ENCODE data around the gene SPTB.

The SPTB gene

DNA sequence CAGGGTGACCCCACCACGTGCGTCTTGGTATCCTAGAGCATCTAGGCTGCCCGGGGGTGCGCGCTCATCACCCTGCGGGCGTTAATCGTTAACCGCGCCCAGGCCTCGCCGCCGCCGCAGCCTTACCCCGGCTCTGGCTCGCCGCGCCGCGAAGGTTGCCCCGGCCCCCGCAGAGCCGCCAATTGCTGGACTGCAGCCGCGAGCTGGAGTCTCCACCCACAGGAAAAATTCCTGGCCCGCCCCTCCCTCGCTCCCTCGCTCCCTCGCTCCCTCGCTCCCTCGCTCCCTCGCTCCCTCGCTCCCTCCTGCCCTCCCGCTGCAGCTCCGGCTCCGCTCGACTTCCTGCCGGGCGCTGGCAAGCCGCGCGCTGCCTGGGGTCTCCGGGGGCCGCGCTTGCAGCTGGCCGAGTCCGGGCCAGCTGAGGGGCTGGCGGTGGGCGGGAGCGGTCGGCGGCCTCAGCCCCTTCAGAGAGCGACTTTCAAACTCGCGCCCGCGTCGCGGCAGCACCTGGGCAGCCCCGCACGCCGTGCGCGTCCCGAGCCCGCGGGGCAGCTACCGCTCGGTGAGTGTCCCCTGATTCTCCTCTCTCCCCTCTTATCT, 175.5 kb downstream of the SPTB start, which contains the start of gene PLEKHG3:
Gene PLEKHG3 (plus strand): TSS at position 282 of the 600 bp plus-strand sequence. CDS start 23,208 bp downstream, outside the sequence.
- Histone ChIP-seq H3K36me3 (ENCODE audit: control insufficient read depth, insufficient read depth, low read length, severe bottlenecking) (no peaks in the 10 kb centered on the region), H3K27me3 (replicated peaks; ENCODE audit: control insufficient read depth, insufficient read depth, low read length) (peaks cover 36% of the 10 kb centered on the region), H3K9me3 (ENCODE audit: control insufficient read depth, low read length) (no peaks in the 10 kb centered on the region), H3K9ac (ENCODE audit: low read length) (peak within 1 kb of the TSS; percentile 86), H3K4me1 (ENCODE audit: control insufficient read depth, insufficient read depth, low read length) (peaks cover 21% of the 10 kb centered on the region), H3K4me3 (ENCODE audit: low read length) (peak within 1 kb of the TSS; percentile 88)
- DNase-seq (ENCODE audit: low read depth) = peak; percentile 89

DNA sequence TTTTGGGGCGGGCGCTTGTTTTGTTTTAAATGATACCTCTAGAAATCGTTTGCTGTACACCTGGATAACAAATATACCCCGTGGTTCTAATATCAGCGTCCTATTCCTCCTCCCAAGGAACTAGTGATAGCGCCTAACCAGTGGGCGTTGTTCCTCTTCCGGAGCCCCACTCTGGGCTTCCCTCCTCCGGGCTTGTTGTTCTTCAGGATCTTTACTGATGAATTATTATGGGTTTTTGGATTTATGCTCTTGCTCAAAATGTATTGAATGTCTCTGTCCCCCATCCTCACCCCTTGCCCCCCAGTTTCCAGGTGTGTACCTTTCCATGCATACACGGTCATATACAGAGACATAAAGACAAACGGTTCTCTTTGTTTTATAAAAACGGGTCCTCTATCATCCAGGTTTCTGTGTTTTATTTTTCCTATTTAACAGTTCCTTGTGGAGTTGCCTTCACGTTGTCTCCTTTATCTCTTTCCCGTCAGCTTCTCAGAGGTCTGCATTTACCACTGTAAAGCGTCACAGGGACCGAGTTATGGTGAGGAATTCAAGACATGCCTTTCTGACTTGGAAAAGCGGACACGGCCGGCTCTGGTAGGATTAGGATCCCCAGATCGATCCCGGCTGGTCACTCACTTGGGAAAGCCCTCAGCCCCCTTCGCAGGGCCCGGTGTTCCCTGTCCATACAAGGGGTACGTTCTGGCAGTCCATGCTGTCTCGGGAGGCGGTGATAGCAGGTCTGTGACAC, 176.1 kb downstream of the SPTB start:
- no peak for DNase-seq (ENCODE audit: low read depth)
- H3K36me3 ChIP-seq (ENCODE audit: control insufficient read depth, insufficient read depth, low read length, severe bottlenecking) = no peaks in the 10 kb centered on the region
- H3K9ac ChIP-seq (ENCODE audit: low read length) = peak overlapping the region; percentile 86
- peaks cover 21% of the 10 kb centered on the region for H3K4me1 ChIP-seq (ENCODE audit: control insufficient read depth, insufficient read depth, low read length)
- peak overlapping the region; percentile 88 for H3K4me3 ChIP-seq (ENCODE audit: low read length)
- H3K27me3 ChIP-seq (replicated peaks; ENCODE audit: control insufficient read depth, insufficient read depth, low read length) = peaks cover 40% of the 10 kb centered on the region
- H3K9me3 ChIP-seq (ENCODE audit: control insufficient read depth, low read length) = no peaks in the 10 kb centered on the region

DNA sequence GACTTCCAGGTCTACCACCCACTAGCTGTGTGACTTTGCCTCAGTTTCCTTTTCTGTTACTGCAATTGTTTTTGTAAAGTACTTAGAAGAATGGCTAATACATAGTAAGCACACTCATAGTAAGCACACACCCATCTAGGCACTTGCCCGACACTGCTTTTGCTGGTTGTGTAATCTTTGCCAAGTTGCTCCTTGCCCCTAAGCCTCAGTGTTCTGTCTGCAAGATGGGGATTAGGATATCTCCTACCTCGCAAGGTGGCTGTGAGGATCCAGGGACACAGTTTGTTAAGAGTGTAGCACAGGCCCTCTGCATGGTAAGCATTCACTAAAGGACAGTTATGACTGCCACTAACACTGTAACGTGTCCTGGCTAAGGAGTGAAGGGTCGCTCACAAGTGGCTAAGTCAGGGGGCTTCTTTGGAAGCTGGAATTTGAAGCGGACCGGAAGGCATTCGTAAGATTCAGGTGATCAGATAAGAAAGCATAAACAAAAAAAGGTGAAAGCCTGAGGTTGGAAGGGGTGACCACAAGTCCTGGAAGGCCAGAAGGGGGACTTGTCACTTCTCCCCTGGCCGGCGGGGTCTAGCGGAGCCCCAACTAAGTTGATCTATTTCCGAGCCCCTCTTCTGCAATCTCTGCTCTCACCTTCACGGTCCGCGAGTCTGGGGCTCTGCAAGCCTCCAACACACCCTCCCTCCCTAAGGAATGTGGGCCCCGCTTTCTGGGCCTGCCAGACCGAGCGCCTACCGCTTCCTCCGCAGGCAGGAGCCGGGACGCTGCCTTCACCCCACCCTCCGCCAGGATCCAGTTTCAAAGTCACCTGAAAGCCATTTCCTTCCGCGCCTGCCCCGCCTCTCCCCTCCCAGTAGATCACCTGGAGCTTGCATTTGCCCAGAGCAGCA, 177.0 kb downstream of the SPTB start:
- H3K27me3 ChIP-seq (replicated peaks; ENCODE audit: control insufficient read depth, insufficient read depth, low read length) = peaks cover 43% of the 10 kb centered on the region
- H3K9ac ChIP-seq (ENCODE audit: low read length) = no peak overlapping the region
- H3K36me3 ChIP-seq (ENCODE audit: control insufficient read depth, insufficient read depth, low read length, severe bottlenecking) = no peaks in the 10 kb centered on the region
- no peak for DNase-seq (ENCODE audit: low read depth)
- H3K9me3 ChIP-seq (ENCODE audit: control insufficient read depth, low read length) = no peaks in the 10 kb centered on the region
- H3K4me3 ChIP-seq (ENCODE audit: low read length) = no peak overlapping the region
- H3K4me1 ChIP-seq (ENCODE audit: control insufficient read depth, insufficient read depth, low read length) = peaks cover 21% of the 10 kb centered on the region

DNA sequence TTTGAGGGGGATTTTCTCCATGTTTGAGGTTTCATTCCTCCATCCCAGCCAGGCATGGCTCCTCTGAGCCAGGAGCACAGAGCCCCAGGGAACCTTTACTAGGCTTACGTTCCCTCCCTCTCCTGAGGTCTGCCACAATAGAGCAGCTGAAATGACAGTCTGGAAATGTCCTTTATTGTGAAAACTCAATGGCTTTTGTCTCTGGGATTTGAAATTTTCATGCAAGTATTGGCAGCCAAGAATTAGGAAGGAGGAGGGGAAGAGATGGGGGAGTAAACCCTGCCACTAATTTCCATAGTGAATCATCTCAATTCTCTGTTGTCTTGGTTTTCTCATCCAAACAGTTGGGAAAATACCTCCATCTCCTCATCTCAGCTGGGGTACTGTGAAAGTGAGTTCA, 178.0 kb downstream of the SPTB start:
- Histone ChIP-seq H3K4me1 (ENCODE audit: control insufficient read depth, insufficient read depth, low read length) (peaks cover 21% of the 10 kb centered on the region), H3K27me3 (replicated peaks; ENCODE audit: control insufficient read depth, insufficient read depth, low read length) (peaks cover 40% of the 10 kb centered on the region), H3K4me3 (ENCODE audit: low read length) (no peak overlapping the region), H3K36me3 (ENCODE audit: control insufficient read depth, insufficient read depth, low read length, severe bottlenecking) (no peaks in the 10 kb centered on the region), H3K9ac (ENCODE audit: low read length) (no peak overlapping the region), H3K9me3 (ENCODE audit: control insufficient read depth, low read length) (no peaks in the 10 kb centered on the region)
- DNase-seq (ENCODE audit: low read depth) = no peak

DNA sequence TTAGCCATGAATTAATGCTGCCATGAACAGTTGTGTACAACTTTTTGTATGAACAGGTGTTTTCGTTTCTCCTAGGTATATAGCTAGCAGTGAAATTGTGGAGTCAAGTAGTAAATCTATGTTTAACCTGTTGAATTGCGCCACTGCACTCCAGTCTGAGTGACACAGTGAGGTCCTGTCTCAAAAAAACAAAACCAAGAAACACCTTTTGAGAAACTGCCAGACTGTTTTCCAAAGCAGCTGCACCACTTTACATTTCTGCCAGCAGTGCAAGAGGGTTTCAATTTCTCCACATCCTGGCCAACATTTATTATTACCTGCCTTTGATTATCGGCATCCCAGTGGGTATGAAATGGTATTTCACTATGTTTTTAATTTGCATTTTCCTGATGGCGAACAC, 178.8 kb downstream of the SPTB start:
- peaks cover 44% of the 10 kb centered on the region for H3K27me3 ChIP-seq (replicated peaks; ENCODE audit: control insufficient read depth, insufficient read depth, low read length)

DNA sequence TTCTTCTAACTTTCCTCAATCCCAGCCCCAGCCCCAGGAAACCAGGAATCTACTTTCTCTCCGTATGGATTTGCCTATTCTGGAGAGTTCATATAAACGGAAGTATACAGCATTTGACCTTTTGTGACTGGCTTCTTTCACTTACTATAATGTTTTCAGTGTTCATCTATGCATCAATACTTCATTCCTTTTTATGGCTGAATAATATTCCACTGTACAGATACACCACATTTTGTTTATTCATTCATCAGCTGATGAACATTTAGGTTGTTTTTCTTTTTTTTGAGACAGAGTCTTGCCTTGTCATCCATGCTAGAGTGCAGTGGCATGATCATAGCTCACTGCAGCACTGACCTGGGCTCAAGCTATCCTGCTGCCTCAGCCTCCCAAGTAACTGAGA, 179.4 kb downstream of the SPTB start:
- no peak for DNase-seq (ENCODE audit: low read depth)
- H3K27me3 ChIP-seq (replicated peaks; ENCODE audit: control insufficient read depth, insufficient read depth, low read length) = peaks cover 44% of the 10 kb centered on the region
- H3K4me3 ChIP-seq (ENCODE audit: low read length) = no peak overlapping the region
- H3K36me3 ChIP-seq (ENCODE audit: control insufficient read depth, insufficient read depth, low read length, severe bottlenecking) = no peaks in the 10 kb centered on the region
- H3K9ac ChIP-seq (ENCODE audit: low read length) = no peak overlapping the region
- peaks cover 8% of the 10 kb centered on the region for H3K4me1 ChIP-seq (ENCODE audit: control insufficient read depth, insufficient read depth, low read length)
- no peaks in the 10 kb centered on the region for H3K9me3 ChIP-seq (ENCODE audit: control insufficient read depth, low read length)

More for the DNA sequence above, 178.8 kb downstream of the SPTB start:
- no peak for DNase-seq (ENCODE audit: low read depth)
- no peaks in the 10 kb centered on the region for H3K9me3 ChIP-seq (ENCODE audit: control insufficient read depth, low read length)
- no peak overlapping the region for H3K4me3 ChIP-seq (ENCODE audit: low read length)
- H3K36me3 ChIP-seq (ENCODE audit: control insufficient read depth, insufficient read depth, low read length, severe bottlenecking) = no peaks in the 10 kb centered on the region
- no peak overlapping the region for H3K9ac ChIP-seq (ENCODE audit: low read length)
- peaks cover 14% of the 10 kb centered on the region for H3K4me1 ChIP-seq (ENCODE audit: control insufficient read depth, insufficient read depth, low read length)

DNA sequence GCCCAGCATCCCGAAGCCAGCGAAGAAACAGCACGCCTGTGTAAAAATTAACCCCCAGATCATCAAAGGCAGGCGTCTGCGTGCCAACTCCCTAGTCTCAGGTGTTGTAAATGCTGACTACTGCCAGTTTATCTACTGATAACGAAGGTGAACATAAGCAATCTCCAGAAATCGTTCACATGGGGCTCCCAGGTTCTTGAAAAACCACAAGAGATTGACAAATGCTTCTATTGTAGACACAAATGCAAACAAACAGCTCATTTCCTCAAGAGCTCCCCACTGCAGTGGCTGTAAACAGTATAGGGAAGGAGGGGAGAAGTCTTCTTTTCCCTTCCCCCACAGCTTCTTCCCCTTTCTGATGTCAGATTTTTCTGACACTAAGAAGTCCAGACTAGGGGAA, 180.8 kb downstream of the SPTB start:
- H3K4me1 ChIP-seq (ENCODE audit: control insufficient read depth, insufficient read depth, low read length) = peaks cover 6% of the 10 kb centered on the region
- no peaks in the 10 kb centered on the region for H3K36me3 ChIP-seq (ENCODE audit: control insufficient read depth, insufficient read depth, low read length, severe bottlenecking)
- no peak overlapping the region for H3K9ac ChIP-seq (ENCODE audit: low read length)
- H3K9me3 ChIP-seq (ENCODE audit: control insufficient read depth, low read length) = no peaks in the 10 kb centered on the region
- H3K4me3 ChIP-seq (ENCODE audit: low read length) = no peak overlapping the region
- DNase-seq (ENCODE audit: low read depth) = no peak
- H3K27me3 ChIP-seq (replicated peaks; ENCODE audit: control insufficient read depth, insufficient read depth, low read length) = peaks cover 53% of the 10 kb centered on the region

DNA sequence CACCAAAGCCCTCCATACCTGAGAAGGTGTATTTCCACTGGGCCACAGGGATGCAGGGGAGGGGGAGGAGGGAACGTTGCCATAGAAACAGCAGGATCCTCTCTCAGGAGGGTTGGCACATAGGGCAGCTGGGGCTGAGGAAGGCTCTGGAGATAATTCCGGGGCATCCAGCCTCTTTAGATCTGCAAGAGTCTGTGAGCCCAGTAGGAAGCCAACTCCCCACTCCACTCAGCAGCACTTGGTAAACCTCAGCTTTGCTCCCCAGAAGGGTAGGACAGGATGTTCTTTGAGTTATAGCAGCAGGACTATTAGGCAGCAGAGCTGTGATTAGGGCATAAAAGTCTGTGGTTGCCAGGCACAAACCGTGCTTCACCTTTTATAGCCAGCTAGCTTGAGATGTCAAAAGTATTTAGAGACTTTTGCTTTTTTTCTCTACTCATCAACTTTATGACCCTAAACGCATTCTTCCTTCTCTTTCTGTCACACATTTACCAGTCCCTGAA, 183.3 kb downstream of the SPTB start:
- DNase-seq (ENCODE audit: low read depth) = no peak
- H3K36me3 ChIP-seq (ENCODE audit: control insufficient read depth, insufficient read depth, low read length, severe bottlenecking) = no peaks in the 10 kb centered on the region
- H3K4me3 ChIP-seq (ENCODE audit: low read length) = no peak overlapping the region
- H3K9me3 ChIP-seq (ENCODE audit: control insufficient read depth, low read length) = no peaks in the 10 kb centered on the region
- peaks cover 44% of the 10 kb centered on the region for H3K27me3 ChIP-seq (replicated peaks; ENCODE audit: control insufficient read depth, insufficient read depth, low read length)
- H3K9ac ChIP-seq (ENCODE audit: low read length) = no peak overlapping the region
- peaks cover 19% of the 10 kb centered on the region for H3K4me1 ChIP-seq (ENCODE audit: control insufficient read depth, insufficient read depth, low read length)
